ENCODE data around the gene EVI2A. TPM values are rescaled to one million over a fixed set of nuclear protein-coding genes. Genes with fewer than 3 reads are reported as not detected.

EVI2A gene
- total RNA-seq, 1 experiment from 2014 or later = not detected

DNA sequence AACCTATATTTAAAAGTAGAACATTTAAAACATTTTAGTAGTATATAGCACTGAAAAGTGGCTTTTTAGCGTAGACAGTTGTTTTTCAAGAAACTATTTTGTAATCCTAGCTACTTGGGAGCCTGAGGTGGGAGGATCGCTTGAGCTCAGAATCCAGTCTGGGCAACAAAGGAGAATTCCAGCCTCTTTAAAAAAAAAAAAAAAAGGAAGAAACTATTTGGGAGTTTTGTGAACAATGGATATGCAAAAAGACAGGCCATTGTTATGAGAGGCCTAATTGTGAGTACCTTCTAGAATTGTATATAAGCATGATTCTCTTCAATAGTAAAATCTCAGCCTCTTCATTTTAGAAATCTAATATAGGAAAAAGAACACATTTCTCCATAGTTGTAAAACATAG lies 42.0 kb downstream of the EVI2A start:
- no peak overlapping the region for H3K4me3 ChIP-seq (replicated peaks in 1 of 2; ENCODE audit: low read depth in 1 of 2, low read length in 2 of 2)
- no peaks in the 10 kb centered on the region for H3K4me1 ChIP-seq (ENCODE audit: control insufficient read depth in 1 of 2, insufficient read depth in 2 of 2, low read length in 2 of 2)
- H3K9ac ChIP-seq (ENCODE audit: low read length) = no peak overlapping the region
- no peak for TF ChIP-seq POLR2AphosphoS5 (IDR thresholded peaks at IDR 0.05; ENCODE audit: low read depth, low read length)
- TF ChIP-seq ELF1 (IDR thresholded peaks at IDR 0.05; ENCODE audit: borderline replicate concordance, low read depth) = no peak
- no peak for TF ChIP-seq ZFX (IDR thresholded peaks at IDR 0.05)
- CTCF ChIA-PET = no interaction called here
- DNase-seq (ENCODE audit: low read depth, low spot score) (no peak), ATAC-seq (no peak)
- H2AFZ ChIP-seq (ENCODE audit: low read depth, low read length, poor library complexity, severe bottlenecking) = no peak overlapping the region
- H3K9me3 ChIP-seq (ENCODE audit: control insufficient read depth in 1 of 2, insufficient read depth in 1 of 2, low read depth in 1 of 2, low read length in 2 of 2) = no peaks in the 10 kb centered on the region
- H3K9me2 ChIP-seq (ENCODE audit: insufficient read depth) = no peaks in the 10 kb centered on the region
- RAD21 ChIA-PET (ENCODE audit: low non-redundant PET in 1 of 2, low total read pairs in 2 of 2, uncharacterized antibody in 2 of 2, unreplicated experiment in 2 of 2) = no interaction called here
- no TSS peak for BruUV-seq (replicated peaks)
- POLR2A ChIA-PET = no interaction called here
- no peaks in the 10 kb centered on the region for H4K20me1 ChIP-seq (ENCODE audit: insufficient read depth)
- H3K36me3 ChIP-seq (ENCODE audit: control insufficient read depth in 1 of 2, insufficient read depth in 2 of 2, low read length in 2 of 2) = no peaks in the 10 kb centered on the region; a peak in 1 of 4 replicates
- intact Hi-C loops (cut with micrococcal nuclease) = no loop called here
- no peak overlapping the region for H3K4me2 ChIP-seq (ENCODE audit: low read length)
- no peaks in the 10 kb centered on the region for H3K27me3 ChIP-seq (ENCODE audit: insufficient read depth, low read length)
- H3K27ac ChIP-seq (ENCODE audit: low read depth, low read length) = no peak overlapping the region
- no peaks in the 10 kb centered on the region for H3K79me2 ChIP-seq (ENCODE audit: insufficient read depth, low read length)

DNA sequence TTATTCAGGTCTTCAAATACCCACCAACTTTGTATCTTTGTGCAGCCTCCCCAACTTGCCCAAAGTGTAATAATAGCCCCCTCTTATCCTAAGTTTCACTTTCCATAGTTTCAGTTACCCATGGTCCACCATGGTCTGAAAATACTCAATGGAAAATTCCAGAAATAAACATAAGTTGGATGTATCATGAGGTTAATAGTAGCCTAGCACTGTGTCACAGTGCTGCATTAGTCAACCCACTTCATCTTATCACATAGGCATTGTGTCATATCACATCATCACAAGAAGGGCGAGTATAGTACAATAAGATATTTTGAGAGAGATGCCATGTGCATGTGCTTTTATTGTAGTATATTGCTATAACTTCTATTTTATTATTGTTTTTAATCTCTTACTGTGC lies 46.3 kb downstream of the EVI2A start:
- ChIA-PET RAD21 (ENCODE audit: low non-redundant PET in 1 of 2, low total read pairs in 2 of 2, uncharacterized antibody in 2 of 2, unreplicated experiment in 2 of 2) (no interaction called here), CTCF (no interaction called here), POLR2A (no interaction called here)
- no peaks in the 10 kb centered on the region for H3K9me3 ChIP-seq (ENCODE audit: control insufficient read depth in 1 of 2, insufficient read depth in 1 of 2, low read depth in 1 of 2, low read length in 2 of 2)
- intact Hi-C loops (cut with micrococcal nuclease) = no loop called here
- no peaks in the 10 kb centered on the region for H3K27me3 ChIP-seq (ENCODE audit: insufficient read depth, low read length)
- peaks cover 0 to 2% of the 10 kb centered on the region in 2 experiments; a peak in 1 of 4 replicates for H3K4me1 ChIP-seq (ENCODE audit: control insufficient read depth in 1 of 2, insufficient read depth in 2 of 2, low read length in 2 of 2)
- H3K4me2 ChIP-seq (ENCODE audit: low read length) = no peak overlapping the region
- no peaks in the 10 kb centered on the region; a peak in 1 of 4 replicates for H3K36me3 ChIP-seq (ENCODE audit: control insufficient read depth in 1 of 2, insufficient read depth in 2 of 2, low read length in 2 of 2)
- no peaks in the 10 kb centered on the region for H3K79me2 ChIP-seq (ENCODE audit: insufficient read depth, low read length)
- no peak overlapping the region for H3K9ac ChIP-seq (ENCODE audit: low read length)
- peaks cover 4% of the 10 kb centered on the region; the same call in 1 of the 2 replicates for H3K9me2 ChIP-seq (ENCODE audit: insufficient read depth)
- no peak for ATAC-seq
- DNase-seq (ENCODE audit: low read depth, low spot score) = no peak
- no peaks in the 10 kb centered on the region for H4K20me1 ChIP-seq (ENCODE audit: insufficient read depth)
- no peak overlapping the region for H3K27ac ChIP-seq (ENCODE audit: low read depth, low read length)
- no peak overlapping the region for H2AFZ ChIP-seq (ENCODE audit: low read depth, low read length, poor library complexity, severe bottlenecking)
- H3K4me3 ChIP-seq (replicated peaks in 1 of 2; ENCODE audit: low read depth in 1 of 2, low read length in 2 of 2) = no peak overlapping the region
- TF ChIP-seq EZH2phosphoT487 (IDR thresholded peaks at IDR 0.05; ENCODE audit: borderline replicate concordance) (no peak), CEBPB (IDR thresholded peaks at IDR 0.05; ENCODE audit: low read depth) (no peak), EGR1 (IDR thresholded peaks at IDR 0.05; ENCODE audit: low read depth) (no peak), CTCF (IDR thresholded peaks at IDR 0.05 in 2 of 3, conservative IDR thresholded peaks at IDR 0.05 in 1 of 3; ENCODE audit: borderline replicate concordance in 1 of 3, insufficient read depth in 1 of 3, low read depth in 2 of 3, low read length in 2 of 3) (no peak), RAD21 (IDR thresholded peaks at IDR 0.05; ENCODE audit: low read depth) (no peak), SP1 (IDR thresholded peaks at IDR 0.05; ENCODE audit: low read depth) (no peak), CBX3 (IDR thresholded peaks at IDR 0.05; ENCODE audit: low read depth) (no peak), ZNF274 (IDR thresholded peaks at IDR 0.05; ENCODE audit: low read depth, low read length) (no peak), POLR2AphosphoS5 (IDR thresholded peaks at IDR 0.05; ENCODE audit: low read depth, low read length) (no peak), JUND (IDR thresholded peaks at IDR 0.05) (no peak), POLR2A (IDR thresholded peaks at IDR 0.05; ENCODE audit: borderline replicate concordance, extremely low read depth, insufficient read depth, insufficient read length) (no peak), ZFX (IDR thresholded peaks at IDR 0.05) (no peak), FOSL1 (IDR thresholded peaks at IDR 0.05; ENCODE audit: low read depth) (no peak), ELF1 (IDR thresholded peaks at IDR 0.05; ENCODE audit: borderline replicate concordance, low read depth) (no peak), TCF7L2 (IDR thresholded peaks at IDR 0.05; ENCODE audit: borderline replicate concordance, extremely low read depth, insufficient read depth, insufficient read length) (no peak)
- TF ChIP-seq, protein P1, sequence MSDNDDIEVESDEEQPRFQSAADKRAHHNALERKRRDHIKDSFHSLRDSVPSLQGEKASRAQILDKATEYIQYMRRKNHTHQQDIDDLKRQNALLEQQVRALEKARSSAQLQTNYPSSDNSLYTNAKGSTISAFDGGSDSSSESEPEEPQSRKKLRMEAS (IDR thresholded peaks at IDR 0.05) = no peak
- BruUV-seq (replicated peaks) = no TSS peak
